Measurements from ENCODE around the gene DEPDC4. TPM values are rescaled to one million over a fixed set of nuclear protein-coding genes. Genes with fewer than 3 reads are reported as not detected.
"Not testable (repeated sequence)": the region's sequence is repeated elsewhere in the genome, so short reads cannot be mapped to it uniquely, and the experiment has no call there.

The DEPDC4 gene
- total RNA-seq: 1 to 10 TPM in 3 of 6 donors, under 1 TPM in 1, not detected in 2; 0.30 to 1.6 (median 1.3) TPM

- peak; percentile 48 to 80 for TF ChIP-seq POLR2AphosphoS5 (IDR thresholded peaks at IDR 0.05)
- peak in 1 of 4 donors; percentile 31 for TF ChIP-seq EP300 (IDR thresholded peaks at IDR 0.05)
- TF ChIP-seq CTCF (IDR thresholded peaks at IDR 0.05): peak in 1 of 6 experiments; percentile 8
- TF ChIP-seq POLR2A (IDR thresholded peaks at IDR 0.05): peak in 3 of 4 donors; percentile 71 to 86 (median 75)
- ATAC-seq (ENCODE audit: low FRiP score in 2 of 2) (peak; percentile 98 to 99), DNase-seq (peak; percentile 97 to 98)
- Histone ChIP-seq H3K9me3 (no peaks in the 10 kb centered on the region), H3K27me3 (no peaks in the 10 kb centered on the region), H3K4me1 (peaks cover 22 to 34% (median 31%) of the 10 kb centered on the region in 4 donors), H3K36me3 (no peaks in the 10 kb centered on the region), H3K4me3 (peak within 1 kb of the TSS; percentile 66 to 92 (median 87)), H3K27ac (peak within 1 kb of the TSS; percentile 96 to 100 (median 97))
- WGBS, 2 donors: 1% methylated on average over 33 to 60 of the region's 62 CpGs
Observed at GRCh38 chr12:100266835-100267602, at the start of gene DEPDC4, which contains the start of gene SCYL2. DEPDC4 (minus strand) TSS chr12:100267079; CDS start chr12:100267076, 3 bp downstream. SCYL2 (plus strand) TSS chr12:100267177; CDS start chr12:100282971, 15,794 bp downstream.

- 71 to 94% methylated on average over 1 of the region's 1 CpG for WGBS, 2 donors
- Histone ChIP-seq H3K36me3 (peaks cover 0 to 49% (median 15%) of the 10 kb centered on the region in 4 donors), H3K9me3 (no peaks in the 10 kb centered on the region), H3K27ac (no peak overlapping the region), H3K27me3 (no peaks in the 10 kb centered on the region), H3K4me1 (no peaks in the 10 kb centered on the region), H3K4me3 (no peak overlapping the region)
- no peak for DNase-seq
- no peak for TF ChIP-seq POLR2AphosphoS5 (IDR thresholded peaks at IDR 0.05)
- no peak for TF ChIP-seq POLR2A (IDR thresholded peaks at IDR 0.05)
- no peak for TF ChIP-seq EP300 (IDR thresholded peaks at IDR 0.05)
- TF ChIP-seq CTCF (IDR thresholded peaks at IDR 0.05): no peak
- no peak for ATAC-seq (ENCODE audit: low FRiP score in 2 of 2)
Observed at GRCh38 chr12:100311317-100311716, 44.4 kb upstream of the DEPDC4 start.

GRCh38 chr12:100308138-100308537 lies 41.3 kb upstream of the DEPDC4 start:
- H3K36me3 ChIP-seq: peaks cover 7 to 37% (median 21%) of the 10 kb centered on the region in 4 donors
- not testable (repeated sequence) for H3K27me3 ChIP-seq; H3K4me1 ChIP-seq; H3K27ac ChIP-seq; H3K4me3 ChIP-seq; ATAC-seq (ENCODE audit: low FRiP score in 2 of 2); H3K9me3 ChIP-seq; DNase-seq
- WGBS, 2 donors: 95 to 97% methylated on average over 5 of the region's 5 CpGs

- not testable (repeated sequence) for H3K4me1 ChIP-seq; H3K27ac ChIP-seq; H3K4me3 ChIP-seq; DNase-seq; H3K9me3 ChIP-seq; ATAC-seq (ENCODE audit: low FRiP score in 2 of 2); H3K27me3 ChIP-seq
- H3K36me3 ChIP-seq: peaks cover 11 to 55% (median 16%) of the 10 kb centered on the region in 4 donors
- 96 to 100% methylated on average over 6 to 7 of the region's 7 CpGs for WGBS, 2 donors
Observed at GRCh38 chr12:100304334-100304733, 37.5 kb upstream of the DEPDC4 start.

- no peaks in the 10 kb centered on the region for H3K27me3 ChIP-seq
- H3K36me3 ChIP-seq: peaks cover 12 to 60% (median 19%) of the 10 kb centered on the region in 4 donors
- ATAC-seq (ENCODE audit: low FRiP score in 2 of 2) (no peak), DNase-seq (no peak)
- H3K4me1 ChIP-seq: no peaks in the 10 kb centered on the region
- H3K27ac ChIP-seq: no peak overlapping the region
- no peaks in the 10 kb centered on the region for H3K9me3 ChIP-seq
- no peak overlapping the region for H3K4me3 ChIP-seq
- 94 to 95% methylated on average over 3 to 4 of the region's 4 CpGs for WGBS, 2 donors
- no peak for TF ChIP-seq EP300 (IDR thresholded peaks at IDR 0.05)
- TF ChIP-seq POLR2AphosphoS5 (IDR thresholded peaks at IDR 0.05): no peak
- no peak for TF ChIP-seq POLR2A (IDR thresholded peaks at IDR 0.05)
- no peak for TF ChIP-seq CTCF (IDR thresholded peaks at IDR 0.05)
Observed at GRCh38 chr12:100303831-100304230, 37.0 kb upstream of the DEPDC4 start.
